Activated gamma-delta T cell treated with anti-CD3 and anti-CD28 coated beads, Interleukin-2, amount 50 U/mL, for 16 hours (primary cell): ENCODE results near the gene MAGEC3.
"Not testable (repeated sequence)": the region's sequence is repeated elsewhere in the genome, so short reads cannot be mapped to it uniquely, and the experiment has no call there.

Experiments used
- DNase-seq: peaks from one replicate; pipeline ENCODE4 v3.0.0-alpha.2; 2020; ENCODE audit warnings: low read depth

The MAGEC3 gene, protein sequence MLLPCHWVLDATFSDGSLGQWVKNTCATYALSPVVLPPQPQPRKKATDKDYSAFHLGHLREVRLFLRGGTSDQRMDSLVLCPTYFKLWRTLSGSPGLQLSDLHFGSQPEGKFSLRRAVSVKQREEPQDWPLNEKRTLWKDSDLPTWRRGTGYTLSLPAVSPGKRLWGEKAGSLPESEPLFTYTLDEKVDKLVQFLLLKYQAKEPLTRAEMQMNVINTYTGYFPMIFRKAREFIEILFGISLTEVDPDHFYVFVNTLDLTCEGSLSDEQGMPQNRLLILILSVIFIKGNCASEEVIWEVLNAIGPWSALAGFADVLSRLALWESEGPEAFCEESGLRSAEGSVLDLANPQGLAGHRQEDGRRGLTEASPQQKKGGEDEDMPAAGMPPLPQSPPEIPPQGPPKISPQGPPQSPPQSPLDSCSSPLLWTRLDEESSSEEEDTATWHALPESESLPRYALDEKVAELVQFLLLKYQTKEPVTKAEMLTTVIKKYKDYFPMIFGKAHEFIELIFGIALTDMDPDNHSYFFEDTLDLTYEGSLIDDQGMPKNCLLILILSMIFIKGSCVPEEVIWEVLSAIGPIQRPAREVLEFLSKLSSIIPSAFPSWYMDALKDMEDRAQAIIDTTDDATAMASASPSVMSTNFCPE

DNA sequence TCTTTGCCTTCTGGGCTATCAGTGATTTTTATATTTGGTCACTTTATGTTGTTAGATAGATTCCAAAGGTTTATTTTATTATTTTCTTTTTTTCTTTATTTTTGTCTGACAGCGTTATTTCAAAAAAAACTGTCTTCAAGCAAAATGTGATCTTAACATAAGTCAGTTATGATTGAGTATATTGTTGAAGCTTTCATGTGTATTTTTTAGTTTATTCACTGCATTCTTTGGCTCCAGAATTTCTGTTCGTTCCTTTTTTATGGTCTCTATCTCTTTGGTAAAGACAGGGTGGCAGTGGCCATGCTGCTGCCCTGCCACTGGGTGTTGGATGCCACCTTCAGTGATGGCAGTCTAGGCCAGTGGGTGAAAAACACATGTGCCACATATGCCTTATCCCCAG, at the start of gene MAGEC3:
MAGEC3 (plus strand) TSS at position 301 of the 400 bp plus-strand sequence; CDS start at position 301, 0 bp downstream.
- DNase-seq = no peak

DNA sequence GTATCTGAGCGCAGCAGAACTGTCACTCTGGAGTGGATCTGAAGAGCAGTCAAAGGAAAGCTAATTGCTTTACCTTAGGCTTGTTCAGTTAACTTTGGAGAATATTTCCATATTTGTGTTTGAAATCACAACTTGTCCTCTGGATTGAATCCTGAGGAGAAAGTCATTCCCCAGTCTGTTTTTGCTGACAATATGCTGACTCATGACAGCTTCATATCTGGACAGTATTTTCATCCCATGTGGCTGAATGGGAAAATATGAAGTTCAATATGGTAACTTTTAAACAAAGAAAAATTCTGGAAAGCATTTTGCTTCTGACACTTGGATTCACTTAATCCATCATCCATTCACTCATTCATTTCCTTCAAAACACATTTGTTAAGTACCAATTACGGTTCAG, 46.3 kb upstream of the MAGEC3 start:
- DNase-seq = no peak

DNA sequence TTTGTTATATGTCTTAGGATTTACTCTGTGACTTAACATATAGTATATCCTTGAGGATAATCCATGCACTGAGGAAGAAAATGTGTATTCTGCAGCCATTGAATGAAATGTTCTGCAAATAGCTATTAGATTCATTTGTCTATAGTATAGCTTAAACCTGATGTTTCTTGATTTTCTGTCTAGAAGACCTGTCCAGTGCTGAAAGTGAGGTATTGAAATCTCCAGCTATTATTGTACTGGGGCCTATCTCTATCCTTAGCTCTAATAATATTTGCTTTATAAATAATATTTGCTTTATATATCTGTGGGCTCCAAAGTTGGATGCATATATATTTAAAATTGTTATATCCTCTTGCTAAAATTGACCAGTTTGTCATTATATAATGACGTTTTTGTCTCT, 26.7 kb upstream of the MAGEC3 start:
- no peak for DNase-seq

DNA sequence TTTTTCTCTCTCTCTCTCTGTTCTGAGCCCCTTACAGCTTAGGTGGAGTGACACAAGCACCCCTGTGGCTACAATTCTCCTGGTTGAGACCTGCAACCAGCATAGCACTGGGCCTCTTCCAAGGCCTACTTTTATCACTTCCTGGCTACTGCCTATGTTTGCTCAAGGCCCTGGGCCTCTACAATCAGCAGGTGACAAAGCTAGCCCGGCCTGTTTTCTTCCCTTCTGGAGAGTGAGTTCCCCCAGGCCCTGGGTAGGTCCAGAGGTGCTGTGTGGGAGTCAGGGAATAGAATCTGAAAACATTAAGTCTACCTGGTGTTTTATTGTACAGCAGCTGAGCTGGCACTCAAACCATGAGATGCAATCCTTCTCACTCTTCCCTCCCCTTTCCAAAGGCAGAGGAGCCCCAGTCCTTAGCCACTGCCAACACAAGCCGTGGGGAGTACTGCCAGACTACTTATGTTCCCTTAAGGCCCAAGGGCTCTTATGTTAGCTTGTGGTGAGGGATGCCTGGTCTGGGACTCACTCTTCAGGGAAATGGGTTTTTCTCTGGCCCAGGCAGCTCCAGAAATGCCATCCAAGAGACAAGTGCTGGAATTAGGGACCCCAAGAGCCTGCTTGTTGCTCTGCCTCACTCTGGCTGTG, 23.8 kb upstream of the MAGEC3 start:
- no peak for DNase-seq

DNA sequence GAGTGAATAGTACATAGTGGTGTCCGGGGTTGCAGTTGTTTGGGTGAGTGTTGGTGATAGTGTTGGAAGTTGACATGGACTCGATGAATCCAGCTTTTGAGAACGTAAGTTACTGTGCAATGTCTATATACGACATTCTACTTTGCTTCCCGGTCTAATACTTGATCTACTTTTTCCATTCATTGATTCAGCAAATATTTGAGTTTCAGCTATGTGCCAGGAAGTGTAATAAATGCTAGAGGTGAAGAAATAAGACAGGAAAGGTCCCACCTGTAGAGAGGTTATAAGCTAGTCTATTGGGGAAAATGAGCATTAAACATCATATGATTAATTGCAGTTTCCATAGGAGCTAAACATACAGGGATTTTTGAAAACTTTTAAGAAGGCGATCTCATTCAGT, 22.2 kb upstream of the MAGEC3 start:
- no peak for DNase-seq

DNA sequence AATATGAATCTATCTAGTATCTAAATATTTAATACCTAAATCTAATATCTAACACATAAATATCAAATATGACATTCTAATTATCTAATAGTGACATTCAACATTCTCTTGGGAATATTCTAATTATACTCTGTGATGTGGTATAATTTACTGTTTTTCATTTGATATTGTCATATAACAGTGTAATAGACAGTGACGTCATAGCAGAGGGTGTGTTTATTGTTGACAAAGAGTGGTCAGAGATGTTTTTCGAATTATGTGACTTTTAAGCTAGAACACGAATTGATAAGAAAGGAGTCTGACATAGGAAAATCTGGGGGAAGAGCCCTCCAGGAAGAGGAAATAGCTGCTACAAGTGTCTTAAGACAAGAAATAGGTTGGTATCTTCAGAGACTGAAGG, 5.9 kb upstream of the MAGEC3 start:
- DNase-seq = no peak

DNA sequence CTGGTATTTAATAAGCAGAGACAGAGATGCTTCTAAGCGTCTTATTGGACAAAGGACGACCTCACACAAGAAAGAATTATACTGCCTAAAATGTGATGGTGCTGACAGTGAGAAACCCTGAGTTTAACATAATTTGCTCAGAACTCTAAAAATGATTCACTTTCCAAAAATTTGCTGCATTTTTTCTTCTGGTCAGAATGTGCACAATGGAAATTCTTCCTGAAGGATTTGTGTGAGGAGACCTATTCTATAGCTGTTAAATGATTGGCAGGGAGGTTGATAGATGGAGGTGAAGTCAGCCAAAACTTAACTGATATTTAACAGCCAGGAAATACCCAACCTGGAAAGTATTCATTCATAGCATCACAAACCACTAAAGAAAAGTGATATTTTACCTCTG, 1.7 kb downstream of the MAGEC3 start:
- DNase-seq = no peak

DNA sequence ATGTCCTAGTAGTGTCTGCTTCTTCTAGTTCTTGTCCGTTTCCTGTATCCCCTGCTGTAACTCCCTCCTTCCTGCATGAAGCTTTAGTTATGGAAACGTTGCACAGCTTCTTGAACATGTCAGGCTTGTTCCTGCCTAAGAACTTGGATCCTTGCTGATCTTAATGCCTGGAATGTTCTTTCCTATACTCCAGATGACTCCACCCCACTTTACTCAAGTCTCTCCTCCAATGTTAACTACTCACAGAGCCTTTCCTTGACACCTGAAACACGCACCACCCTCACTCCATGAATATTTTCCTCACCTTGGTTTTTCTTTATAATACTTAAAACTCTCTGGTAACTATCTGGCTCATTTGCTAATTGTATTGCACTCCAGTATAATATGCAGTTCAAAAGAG, 19.4 kb downstream of the MAGEC3 start:
- no peak for DNase-seq

DNA sequence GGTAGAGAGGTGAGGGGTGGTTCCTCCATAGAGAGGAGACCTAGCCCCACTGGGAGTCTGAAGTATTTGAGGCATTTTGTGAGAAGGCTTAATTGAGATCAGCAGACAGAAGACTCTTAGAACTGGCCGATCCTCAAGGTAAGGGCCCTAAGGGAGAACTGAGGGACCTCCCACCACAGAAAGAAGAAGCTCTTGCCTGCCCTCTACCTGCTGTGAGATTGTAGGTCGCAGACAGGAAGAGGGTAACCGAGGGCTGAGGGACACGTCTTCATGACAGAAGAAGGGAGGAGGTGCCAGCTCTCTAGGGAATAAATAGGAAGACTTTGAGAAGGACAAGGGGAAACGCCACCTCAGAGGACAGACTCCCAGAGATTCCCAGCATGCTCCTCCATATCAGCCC, 41.5 kb downstream of the MAGEC3 start:
- DNase-seq = no peak

DNA sequence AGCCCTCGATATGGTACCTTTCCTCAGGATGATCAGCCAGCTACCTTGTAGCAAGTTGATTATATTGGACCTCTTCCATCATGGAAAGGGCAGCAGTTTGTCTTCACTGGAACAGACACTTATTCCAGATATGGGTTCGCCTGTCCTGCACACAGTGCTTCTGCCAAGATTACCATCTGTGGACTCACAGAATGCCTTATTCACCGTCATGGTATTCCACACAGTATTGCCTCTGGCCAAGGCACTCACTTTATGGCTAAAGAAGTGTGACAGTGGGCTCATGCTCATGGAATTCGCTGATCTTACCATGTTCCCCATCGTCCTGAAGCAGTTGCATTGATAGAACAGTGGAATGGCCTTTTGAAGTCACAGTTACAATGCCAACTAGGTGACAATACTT, 50.7 kb downstream of the MAGEC3 start:
- DNase-seq = not testable (repeated sequence)

DNA sequence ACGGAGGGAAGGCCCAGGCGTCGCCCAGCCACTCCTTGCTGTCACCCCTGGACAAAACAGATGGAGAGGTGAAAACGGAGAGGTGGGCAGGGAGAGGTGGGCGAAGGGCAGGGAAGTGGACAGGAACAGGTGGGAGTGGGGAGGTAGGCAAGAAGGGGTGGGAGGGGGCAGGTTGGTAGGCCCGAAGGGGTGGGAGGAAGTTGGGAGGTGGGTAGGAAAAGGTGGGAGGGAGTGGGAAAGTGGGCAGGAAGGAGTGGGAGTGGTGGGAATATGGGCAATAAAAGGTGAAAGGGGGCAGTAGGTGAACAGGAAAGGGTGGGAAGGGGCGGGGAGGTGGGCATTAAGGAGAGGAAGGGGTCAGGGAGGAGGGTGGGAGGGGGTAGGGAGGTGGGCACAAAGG, 56.6 kb downstream of the MAGEC3 start:
- DNase-seq = no peak

DNA sequence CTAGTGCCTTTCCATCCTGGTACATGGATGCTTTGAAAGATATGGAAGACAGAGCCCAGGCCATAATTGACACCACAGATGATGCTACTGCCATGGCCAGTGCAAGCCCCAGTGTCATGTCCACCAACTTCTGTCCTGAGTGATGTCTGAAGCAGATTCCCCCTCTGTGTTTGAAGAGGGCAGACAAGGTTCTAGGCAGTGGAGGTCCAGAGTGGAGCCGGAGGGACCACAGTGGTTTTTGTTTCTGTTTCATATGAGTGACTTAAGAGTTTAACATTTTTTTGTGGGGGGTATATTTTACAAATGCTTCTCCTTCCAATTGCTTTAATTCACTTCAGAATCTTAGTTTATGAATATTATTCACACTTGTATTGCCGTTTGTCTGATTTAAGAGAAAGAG, 59.6 kb downstream of the MAGEC3 start:
- no peak for DNase-seq

DNA sequence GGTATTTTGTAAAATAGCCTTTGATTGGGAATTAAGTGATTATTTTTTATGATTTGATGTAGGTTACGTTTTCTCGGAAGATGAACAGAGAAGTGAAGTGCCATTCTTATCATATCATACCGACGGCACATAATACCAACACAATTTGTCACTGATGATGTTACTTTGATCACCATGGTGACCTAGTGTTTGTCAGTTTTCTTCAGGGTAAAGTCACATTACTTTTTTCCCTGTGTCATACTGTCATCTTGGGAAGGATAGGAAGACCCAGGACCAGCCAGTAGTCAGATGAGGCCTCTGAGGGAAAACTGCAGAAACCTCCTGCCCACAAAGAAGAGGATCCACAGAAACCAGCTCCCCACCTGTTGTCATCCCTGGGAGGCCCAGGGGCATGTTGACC, 64.2 kb downstream of the MAGEC3 start:
- DNase-seq = no peak

DNA sequence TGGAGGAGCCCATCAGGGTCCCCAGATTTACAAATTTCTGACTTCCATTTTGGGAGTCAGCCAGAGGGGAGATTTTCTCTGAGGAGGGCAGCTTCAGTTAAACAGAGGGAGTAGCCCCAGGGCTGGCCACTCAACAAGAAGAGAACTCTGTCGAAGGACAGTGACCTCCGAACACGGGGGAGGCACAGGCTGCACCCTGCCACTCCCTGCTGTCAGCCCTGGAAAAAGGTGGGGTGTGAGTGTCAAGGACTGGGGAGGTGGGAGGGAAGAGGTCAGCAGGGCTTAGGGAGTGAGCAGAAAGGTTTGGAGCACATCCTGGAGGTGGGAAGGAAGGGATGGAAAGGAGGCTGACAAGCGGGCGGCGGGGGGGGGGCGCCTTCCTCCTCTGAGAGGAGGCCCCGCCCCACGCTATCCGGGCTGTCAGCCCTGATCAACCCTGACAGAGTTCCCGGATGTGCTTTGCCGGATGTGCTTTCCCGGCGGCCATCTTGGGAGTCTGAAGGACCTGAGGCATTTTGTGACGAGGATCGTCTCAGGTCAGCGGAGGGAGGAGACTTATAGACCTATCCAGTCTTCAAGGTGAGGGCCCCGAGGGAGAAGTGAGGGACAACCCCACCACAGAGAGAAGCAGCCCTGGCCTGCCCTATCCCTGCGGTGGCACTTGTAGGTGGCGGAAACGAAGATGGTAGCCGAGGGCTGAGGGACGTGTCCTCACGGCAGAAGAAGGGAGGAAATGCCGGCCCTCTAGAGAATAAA, 65.5 kb downstream of the MAGEC3 start, which contains the start of gene MAGEC1:
MAGEC1 (plus strand) TSS at position 495 of the 756 bp plus-strand sequence. CDS start 1,179 bp downstream, outside the sequence.
- DNase-seq = no peak

DNA sequence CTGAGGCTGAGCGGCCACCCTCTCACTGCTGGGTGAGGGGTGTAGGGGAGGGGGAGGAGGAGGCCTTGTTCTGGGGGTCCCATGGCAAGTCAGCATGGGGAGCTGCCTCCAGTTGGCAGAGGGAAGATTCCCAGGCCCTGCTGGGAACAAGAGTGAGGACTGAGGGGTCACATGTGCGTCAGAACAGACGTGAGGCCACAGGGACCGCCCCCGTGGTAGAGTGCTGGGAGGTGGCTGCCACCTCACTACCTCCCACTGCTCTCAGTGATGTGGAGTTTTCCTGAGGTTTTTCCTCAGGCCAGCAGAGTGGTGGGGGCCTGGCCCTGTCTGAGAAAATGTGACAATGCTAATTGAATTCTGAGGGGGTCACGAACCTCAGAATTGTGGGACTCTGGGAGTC, 66.1 kb downstream of the MAGEC3 start:
- DNase-seq = no peak

DNA sequence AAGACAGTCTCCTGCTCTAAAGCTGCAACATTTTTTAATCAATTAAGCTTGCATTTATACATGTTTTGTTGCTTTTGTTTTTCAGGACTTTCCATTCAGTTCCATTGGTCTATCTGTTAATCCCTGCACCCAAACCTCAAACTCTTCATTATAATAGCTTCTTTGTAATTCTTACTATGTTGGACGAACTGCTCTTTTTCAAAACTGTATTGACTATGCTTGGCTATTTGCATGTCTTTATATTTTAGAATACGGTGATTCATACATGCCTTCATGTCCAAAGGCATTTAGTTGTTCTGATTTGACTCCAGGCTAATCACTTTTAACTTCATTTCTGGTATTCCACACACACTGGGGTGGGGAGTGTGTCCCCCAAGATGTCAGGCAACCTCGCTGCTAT, 79.7 kb downstream of the MAGEC3 start:
- DNase-seq = no peak

DNA sequence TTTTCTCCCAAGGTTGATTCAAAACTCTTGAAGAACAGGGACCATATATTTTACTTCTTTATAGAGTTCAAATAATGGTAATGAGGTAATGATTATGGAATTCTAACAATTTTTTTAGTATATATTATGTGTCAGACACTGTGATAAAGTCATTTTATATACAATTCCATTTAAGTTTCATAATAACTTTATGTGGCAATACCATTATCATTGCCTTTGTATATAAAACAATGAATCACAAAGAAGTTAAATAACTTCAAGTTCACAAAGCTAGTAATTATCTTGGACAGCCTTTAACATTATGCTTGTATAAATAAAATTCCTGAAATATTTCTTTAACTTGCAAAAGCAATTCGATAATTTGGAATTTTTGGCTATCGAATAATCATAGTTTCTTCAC, 86.2 kb downstream of the MAGEC3 start:
- no peak for DNase-seq

DNA sequence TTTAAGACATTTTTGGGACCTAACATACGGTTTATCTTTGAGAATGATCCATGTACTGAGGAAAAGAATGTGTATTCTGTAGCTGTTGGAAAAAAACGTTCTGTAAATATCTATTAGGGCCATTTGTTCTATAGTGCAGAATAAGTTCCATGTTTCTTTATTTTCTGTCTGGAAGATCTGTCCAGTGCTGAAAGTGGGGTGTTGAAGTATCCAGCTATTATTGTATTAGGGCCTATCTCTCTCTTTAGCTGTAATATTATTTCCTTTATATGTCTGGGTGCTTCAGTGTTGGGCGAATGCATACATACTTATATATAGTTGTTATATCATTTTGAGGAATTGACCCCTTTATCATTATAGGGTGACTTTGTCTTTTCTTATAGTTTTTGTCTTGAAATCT, 90.3 kb downstream of the MAGEC3 start:
- no peak for DNase-seq

DNA sequence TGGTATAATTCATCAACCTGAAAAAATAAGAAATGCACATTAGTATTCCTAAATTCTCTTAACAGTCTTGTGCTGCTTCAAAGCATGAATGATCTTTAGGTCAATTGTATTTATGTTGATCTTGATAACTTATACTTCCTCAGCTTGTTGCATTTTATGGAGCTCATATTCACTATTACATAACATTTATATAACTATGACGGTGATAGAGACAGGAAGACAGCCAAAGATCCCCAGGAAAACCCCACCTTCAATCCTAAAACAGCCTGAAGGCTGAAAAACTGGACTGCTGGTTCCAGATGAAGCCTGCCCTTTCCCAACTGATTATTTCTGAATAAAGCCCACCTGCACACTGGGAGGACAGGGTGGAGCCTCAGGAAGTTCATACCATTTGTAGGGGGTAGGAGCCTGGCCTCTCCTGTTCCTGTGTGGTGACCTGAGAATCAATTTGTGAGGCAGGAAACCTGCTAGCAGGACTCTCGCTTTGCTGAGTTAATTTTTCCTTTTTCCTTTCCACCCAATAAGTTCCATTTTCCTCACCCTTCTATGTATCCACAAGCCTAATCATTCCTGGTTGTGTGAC, 96.0 kb downstream of the MAGEC3 start:
- DNase-seq = no peak

DNA sequence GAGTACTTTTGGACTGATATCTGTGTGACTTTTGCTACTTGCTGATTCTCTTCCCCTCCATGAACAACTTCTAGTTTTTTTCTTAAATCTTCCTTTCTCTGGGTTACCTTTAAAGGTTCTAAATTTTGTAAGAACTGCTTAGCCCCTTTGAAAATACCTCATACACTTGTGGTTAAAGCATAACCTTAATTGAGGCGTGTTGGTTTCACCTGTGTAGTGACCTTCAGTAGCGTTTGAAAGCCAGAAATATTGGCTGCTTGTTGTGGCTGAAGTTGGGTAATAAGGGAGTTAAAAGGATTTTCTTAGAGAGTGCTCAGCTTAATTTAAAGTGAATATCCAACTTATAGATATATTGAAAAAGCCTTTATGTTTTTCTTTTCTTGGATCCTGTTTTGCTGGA, 97.5 kb downstream of the MAGEC3 start:
- DNase-seq = no peak

DNA sequence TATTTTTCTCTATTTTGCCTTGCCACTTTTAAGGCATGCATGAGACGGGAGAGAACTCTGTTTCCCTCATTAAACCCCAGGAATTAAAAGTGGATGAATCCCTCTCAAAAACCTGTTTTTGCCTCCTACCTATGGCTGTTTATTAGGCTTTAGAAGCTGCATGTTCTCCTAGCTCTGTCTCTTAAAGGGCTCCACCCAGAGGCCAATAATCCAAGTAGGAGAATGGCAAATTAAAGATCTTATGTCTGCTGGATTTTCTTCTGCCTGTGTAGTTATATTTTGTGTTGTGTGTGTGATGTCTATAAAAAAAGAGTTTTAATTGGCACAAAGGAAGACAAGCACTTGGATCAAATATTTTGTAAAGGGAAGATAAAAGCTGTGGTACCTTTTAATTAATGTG, 98.0 kb downstream of the MAGEC3 start:
- no peak for DNase-seq

DNA sequence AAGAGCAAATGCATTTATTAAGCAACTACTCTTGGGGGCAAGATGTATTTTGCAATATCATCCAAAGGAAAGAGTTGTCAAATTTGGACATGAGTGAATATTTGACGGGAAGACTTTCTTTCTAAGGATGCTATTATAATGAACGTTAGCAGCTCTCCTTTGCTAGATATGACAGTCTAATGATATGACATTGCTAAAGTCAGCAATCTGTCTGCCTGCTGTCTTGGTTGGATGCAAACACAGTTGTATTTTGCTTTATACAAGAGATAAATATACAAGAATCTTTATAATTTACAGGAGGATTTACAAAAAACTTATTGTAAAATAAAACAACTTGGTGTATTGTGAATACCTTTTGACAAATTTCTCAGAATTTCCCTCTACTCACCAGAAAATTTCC, 103.1 kb downstream of the MAGEC3 start:
- no peak for DNase-seq
